HEK293 (cell line): ENCODE results near the gene ADCY3.

Source experiments
- CTCF ChIA-PET: fragments of 350-600 bp; formaldehyde crosslinking; extraction: SDS; loops from one replicate; lab custom pipeline; 2021; ENCODE audit warnings: antibody characterized with exemption; lab: Yijun Ruan, JAX
- POLR2A ChIA-PET: fragments of 300-600 bp; formaldehyde crosslinking; extraction: SDS; loops from one replicate; lab custom pipeline; 2020; ENCODE audit warnings: antibody characterized with exemption, inconsistent platforms; lab: Yijun Ruan, JAX
- H3K27ac ChIP-seq: fragments of 200-500 bp; sonication (Bioruptor generic); 2 replicates; pipeline ENCODE4 v1.5.1; 2014; ENCODE audit warnings: low read depth, low read length, control low read depth, inconsistent platforms; ENCODE audit errors: extremely low read depth
- H3K36me3 ChIP-seq, 2 experiments: fragments of 200-500 bp in 1 of 2; sonication (Bioruptor generic) in 1 of 2; 1 replicate in 1 of 2; 2 replicates in 1 of 2; pipeline ENCODE4 v1.5.1; 2014 to 2017; ENCODE audit warnings: inconsistent platforms in 2 of 2, low read length in 2 of 2; ENCODE audit not compliant: control insufficient read depth in 2 of 2, insufficient read depth in 1 of 2
- H3K4me1 ChIP-seq: fragments of 200-500 bp; sonication (Bioruptor generic); 2 replicates; pipeline ENCODE4 v1.5.1; 2014; ENCODE audit warnings: mild to moderate bottlenecking, low read length, inconsistent platforms; ENCODE audit not compliant: control insufficient read depth, insufficient read depth
- H3K4me3 ChIP-seq: 2 replicates; pipeline ENCODE4 v1.5.1; 2011; ENCODE audit warnings: low read depth, mild to moderate bottlenecking, control low read depth, low read length, moderate library complexity
- H3K9me3 ChIP-seq: fragments of 200-500 bp; sonication (Bioruptor generic); 2 replicates; pipeline ENCODE4 v1.5.1; 2014; ENCODE audit warnings: low read depth, low read length, inconsistent platforms; ENCODE audit not compliant: control insufficient read depth, insufficient read depth
- GLIS2 ChIP-seq: fragments of 450-650 bp; formaldehyde crosslinking; IDR thresholded peaks from 2 replicates; pipeline ENCODE4 v1.5.1; 2016; ENCODE audit warnings: missing biosample characterization, missing genetic modification characterization
- IKZF3 ChIP-seq: fragments of 450-650 bp; IDR thresholded peaks from 2 replicates; pipeline ENCODE4 v1.5.0; 2018; ENCODE audit warnings: missing biosample characterization, mild to moderate bottlenecking, missing genetic modification characterization, moderate library complexity
- SCRT1 ChIP-seq: fragments of 450-650 bp; formaldehyde crosslinking; IDR thresholded peaks from 2 replicates; pipeline ENCODE4 v1.5.1; 2016; ENCODE audit warnings: missing biosample characterization, missing genetic modification characterization, borderline replicate concordance
- ZBTB20 ChIP-seq: fragments of 450-650 bp; formaldehyde crosslinking; IDR thresholded peaks from 2 replicates; pipeline ENCODE4 v1.5.1; 2016; ENCODE audit warnings: missing biosample characterization, missing genetic modification characterization
- ZBTB48 ChIP-seq: fragments of 450-650 bp; formaldehyde crosslinking; IDR thresholded peaks from 2 replicates; pipeline ENCODE4 v1.5.1; 2016; ENCODE audit warnings: missing biosample characterization, missing genetic modification characterization
- ZIC2 ChIP-seq: fragments of 450-650 bp; formaldehyde crosslinking; IDR thresholded peaks from 2 replicates; pipeline ENCODE4 v1.5.1; 2016; ENCODE audit warnings: missing biosample characterization, missing genetic modification characterization
- ZNF114 ChIP-seq: fragments of 450-650 bp; formaldehyde crosslinking; IDR thresholded peaks from 2 replicates; pipeline ENCODE4 v1.5.0; 2017; ENCODE audit warnings: missing biosample characterization, missing genetic modification characterization
- ZNF132 ChIP-seq: fragments of 450-650 bp; formaldehyde crosslinking; IDR thresholded peaks from 2 replicates; pipeline ENCODE4 v1.5.1; 2017; ENCODE audit warnings: missing biosample characterization, missing genetic modification characterization, borderline replicate concordance
- ZNF26 ChIP-seq: fragments of 450-650 bp; formaldehyde crosslinking; IDR thresholded peaks from 2 replicates; pipeline ENCODE4 v1.5.1; 2016; ENCODE audit warnings: missing biosample characterization, missing genetic modification characterization
- ZNF350 ChIP-seq: fragments of 450-650 bp; formaldehyde crosslinking; IDR thresholded peaks from 2 replicates; pipeline ENCODE4 v1.5.0; 2017; ENCODE audit warnings: missing biosample characterization, mild to moderate bottlenecking, missing genetic modification characterization
- ZNF354C ChIP-seq: fragments of 450-650 bp; formaldehyde crosslinking; IDR thresholded peaks from 2 replicates; pipeline ENCODE4 v1.5.1; 2016; ENCODE audit warnings: missing biosample characterization, missing genetic modification characterization, low read depth, borderline replicate concordance
- ZNF366 ChIP-seq: fragments of 450-650 bp; formaldehyde crosslinking; conservative IDR thresholded peaks from 2 replicates; pipeline ENCODE4 v1.5.1; 2016; ENCODE audit warnings: missing biosample characterization, missing genetic modification characterization
- ZNF394 ChIP-seq: fragments of 450-650 bp; formaldehyde crosslinking; IDR thresholded peaks from 2 replicates; pipeline ENCODE4 v1.5.1; 2016; ENCODE audit warnings: missing biosample characterization, missing genetic modification characterization, mild to moderate bottlenecking, moderate library complexity, borderline replicate concordance
- ZNF423 ChIP-seq: fragments of 450-650 bp; formaldehyde crosslinking; IDR thresholded peaks from 2 replicates; pipeline ENCODE4 v1.5.1; 2016; ENCODE audit warnings: missing biosample characterization, missing genetic modification characterization
- ZNF560 ChIP-seq: fragments of 450-650 bp; formaldehyde crosslinking; IDR thresholded peaks from 2 replicates; pipeline ENCODE4 v1.5.1; 2017; ENCODE audit warnings: missing biosample characterization, missing genetic modification characterization, borderline replicate concordance
- ZNF610 ChIP-seq: fragments of 450-650 bp; formaldehyde crosslinking; IDR thresholded peaks from 2 replicates; pipeline ENCODE4 v1.5.1; 2016; ENCODE audit warnings: missing biosample characterization, missing genetic modification characterization, borderline replicate concordance
- ZNF624 ChIP-seq: fragments of 450-650 bp; formaldehyde crosslinking; IDR thresholded peaks from 2 replicates; pipeline ENCODE4 v1.5.1; 2017; ENCODE audit warnings: missing biosample characterization, missing genetic modification characterization
- ZNF654 ChIP-seq: fragments of 450-650 bp; formaldehyde crosslinking; IDR thresholded peaks from 2 replicates; pipeline ENCODE4 v1.5.1; 2016; ENCODE audit warnings: low read depth, missing biosample characterization, missing genetic modification characterization
- TF ChIP-seq, protein P1 (sequence below): fragments of 450-650 bp; formaldehyde crosslinking; IDR thresholded peaks from 2 replicates; pipeline ENCODE4 v1.5.1; 2017; ENCODE audit warnings: missing biosample characterization, missing genetic modification characterization
- TF ChIP-seq, protein P2 (sequence below): fragments of 450-650 bp; formaldehyde crosslinking; IDR thresholded peaks from 2 replicates; pipeline ENCODE4 v1.5.1; 2016; ENCODE audit warnings: missing biosample characterization, missing genetic modification characterization

Gene ADCY3

GRCh38 chr2:24824071-24824588, 95.9 kb downstream of the ADCY3 start:
- CTCF ChIA-PET, result interaction anchor here (0.6 to 1.6 kb wide), 4 partner anchors 27 to 372 kb away, joined by 3 to 8 read pairs (median 6); no protein-coding TSS in a partner anchor
- Histone ChIP-seq H3K27ac (no peak overlapping the region), H3K9me3 (no peaks in the 10 kb centered on the region), H3K4me3 (no peak overlapping the region), H3K4me1 (no peaks in the 10 kb centered on the region), H3K36me3 (peaks cover 10 to 80% of the 10 kb centered on the region in 2 experiments; a peak in 2 of 3 replicates)
- no peak for TF ChIP-seq ZBTB20 (tag by site-specific recombination)
- TF ChIP-seq ZNF114, result no peak
- TF ChIP-seq SCRT1 (tag by site-specific recombination), result no peak
- POLR2A ChIA-PET, result no interaction called here

DNA sequence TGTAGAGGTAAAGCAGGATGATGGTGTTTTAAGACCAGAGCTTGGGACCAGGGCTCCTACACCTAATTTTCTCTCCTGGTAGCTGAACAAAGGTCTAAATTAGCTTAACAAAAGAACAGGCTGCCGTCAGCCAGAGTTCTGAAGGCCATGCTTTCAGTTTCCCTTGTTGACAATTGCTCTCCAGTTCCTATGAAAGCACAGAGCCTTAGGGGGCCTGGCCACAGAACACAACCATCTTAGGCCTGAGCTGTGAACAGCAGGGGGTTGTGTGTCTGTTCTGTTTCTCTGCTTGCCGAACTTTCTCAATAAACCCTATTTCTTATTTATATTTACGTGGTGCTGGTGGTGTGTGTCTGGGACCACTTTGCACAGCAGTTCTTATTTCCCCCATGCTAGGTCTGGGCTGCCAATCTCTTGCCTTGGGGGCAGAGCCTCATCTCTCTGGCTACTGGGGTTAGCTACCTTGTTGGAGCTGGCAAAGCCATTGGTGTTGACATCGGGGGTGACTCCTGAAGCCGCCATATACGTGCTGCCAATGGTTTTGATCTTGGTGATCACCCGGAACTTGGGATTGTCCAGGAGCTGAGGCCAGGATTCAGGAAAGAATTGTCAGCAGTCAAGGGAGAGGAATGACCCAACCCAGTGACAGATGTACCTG, 97.9 kb downstream of the ADCY3 start:
- TF ChIP-seq ZNF394 (tag by site-specific recombination) (no peak), ZNF560 (tag by site-specific recombination) (no peak), ZIC2 (peak; percentile 57), ZNF350 (no peak), ZNF610 (no peak)
- peaks cover 14 to 93% of the 10 kb centered on the region in 2 experiments; a peak in 2 of 3 replicates for H3K36me3 ChIP-seq
- CTCF ChIA-PET, result interaction anchor here (0.9 to 1.4 kb wide), 3 partner anchors 9 to 412 kb away, joined by 3 to 5 read pairs (median 4); no protein-coding TSS in a partner anchor

DNA sequence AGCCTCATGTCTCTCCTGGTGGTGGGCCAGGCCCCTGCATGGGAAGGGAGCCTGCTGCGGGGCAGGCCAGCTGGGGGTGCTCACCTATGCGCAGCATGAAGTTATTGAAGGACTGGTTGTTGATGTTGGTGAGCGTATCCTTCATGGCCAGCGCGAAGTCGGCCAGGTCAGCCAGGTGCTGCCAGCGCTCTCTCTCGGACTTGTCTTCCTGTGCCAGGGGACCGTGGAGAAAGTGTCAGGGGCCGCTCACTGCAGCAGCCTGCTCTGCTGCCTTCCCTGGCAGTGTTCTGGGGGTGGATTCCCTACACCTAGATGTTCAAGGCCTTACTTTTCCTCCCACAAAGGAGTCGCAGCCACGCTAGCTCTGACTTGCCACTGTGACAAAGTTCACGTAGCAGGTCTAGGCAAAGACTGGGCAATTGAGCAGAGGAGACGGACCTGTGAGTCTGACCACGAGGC, 98.6 kb downstream of the ADCY3 start:
- TF ChIP-seq ZNF26 (tag by site-specific recombination) (no peak), ZNF654 (tag by site-specific recombination) (no peak), ZNF624 (tag by site-specific recombination) (no peak), ZBTB48 (0 out of 2 replicates have a peak, but pooled peaks have one; percentile 20)
- TF ChIP-seq, all 188 proteins: peak for 1
- Histone ChIP-seq H3K9me3 (no peaks in the 10 kb centered on the region), H3K36me3 (peaks cover 17 to 94% of the 10 kb centered on the region in 2 experiments), H3K4me3 (no peak overlapping the region), H3K27ac (no peak overlapping the region), H3K4me1 (no peaks in the 10 kb centered on the region)
- CTCF ChIA-PET, result interaction anchor here (0.9 to 1.4 kb wide), 3 partner anchors 8 to 411 kb away, joined by 3 to 5 read pairs (median 4); no protein-coding TSS in a partner anchor
- POLR2A ChIA-PET, result no interaction called here

More for the DNA sequence above, 97.9 kb downstream of the ADCY3 start:
- H3K27ac ChIP-seq, result no peak overlapping the region
- no peaks in the 10 kb centered on the region for H3K9me3 ChIP-seq
- H3K4me1 ChIP-seq, result no peaks in the 10 kb centered on the region
- POLR2A ChIA-PET, result no interaction called here
- no peak overlapping the region for H3K4me3 ChIP-seq

DNA sequence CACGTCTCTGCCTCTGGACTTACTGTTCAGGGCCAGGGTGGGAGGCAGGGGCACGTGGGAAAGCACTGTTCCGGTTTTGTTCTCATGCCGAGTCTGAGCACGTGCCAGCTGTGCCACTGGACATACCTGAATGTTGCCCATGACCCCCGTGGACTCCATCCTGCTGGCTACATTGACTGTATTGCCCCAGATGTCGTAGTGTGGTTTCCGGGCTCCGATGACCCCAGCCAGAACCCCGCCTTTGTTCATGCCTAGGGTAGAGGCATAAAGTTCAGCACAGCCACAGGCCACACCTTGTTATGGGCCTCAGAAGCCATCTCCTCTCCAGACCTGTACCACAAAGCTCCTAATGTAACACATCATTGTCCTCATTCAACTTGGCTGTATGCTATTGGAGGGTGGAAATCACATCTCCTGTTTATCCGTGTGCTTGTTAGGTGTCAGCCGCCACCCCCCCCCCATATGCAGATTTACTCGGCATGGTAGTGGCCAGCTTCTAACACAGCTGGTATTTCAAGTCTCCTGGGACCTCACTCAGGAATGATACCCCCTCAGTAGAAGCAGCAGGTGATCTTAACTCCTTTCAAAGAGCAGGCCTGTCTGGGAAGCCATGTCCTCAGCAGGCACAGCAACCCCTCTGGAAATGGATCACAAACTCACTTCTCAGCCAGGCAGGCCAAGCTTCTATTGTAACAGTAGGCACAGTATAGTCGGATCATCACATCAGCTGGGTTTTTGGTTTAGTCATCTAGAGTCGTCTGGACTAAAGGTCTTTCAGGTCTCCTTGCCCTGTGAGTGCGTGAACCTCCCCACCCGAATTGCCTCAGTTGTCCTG, 99.2 kb downstream of the ADCY3 start:
- no peak overlapping the region for H3K27ac ChIP-seq
- H3K36me3 ChIP-seq, result peaks cover 21 to 94% of the 10 kb centered on the region in 2 experiments
- POLR2A ChIA-PET, result no interaction called here
- no peaks in the 10 kb centered on the region for H3K9me3 ChIP-seq
- CTCF ChIA-PET, result interaction anchor here (0.9 to 1.0 kb wide), 2 partner anchors 8 to 398 kb away, joined by 3 read pairs; no protein-coding TSS in a partner anchor
- H3K4me1 ChIP-seq, result no peaks in the 10 kb centered on the region
- no peak overlapping the region for H3K4me3 ChIP-seq
- TF ChIP-seq GLIS2, result no peak
- TF ChIP-seq, protein P1, sequence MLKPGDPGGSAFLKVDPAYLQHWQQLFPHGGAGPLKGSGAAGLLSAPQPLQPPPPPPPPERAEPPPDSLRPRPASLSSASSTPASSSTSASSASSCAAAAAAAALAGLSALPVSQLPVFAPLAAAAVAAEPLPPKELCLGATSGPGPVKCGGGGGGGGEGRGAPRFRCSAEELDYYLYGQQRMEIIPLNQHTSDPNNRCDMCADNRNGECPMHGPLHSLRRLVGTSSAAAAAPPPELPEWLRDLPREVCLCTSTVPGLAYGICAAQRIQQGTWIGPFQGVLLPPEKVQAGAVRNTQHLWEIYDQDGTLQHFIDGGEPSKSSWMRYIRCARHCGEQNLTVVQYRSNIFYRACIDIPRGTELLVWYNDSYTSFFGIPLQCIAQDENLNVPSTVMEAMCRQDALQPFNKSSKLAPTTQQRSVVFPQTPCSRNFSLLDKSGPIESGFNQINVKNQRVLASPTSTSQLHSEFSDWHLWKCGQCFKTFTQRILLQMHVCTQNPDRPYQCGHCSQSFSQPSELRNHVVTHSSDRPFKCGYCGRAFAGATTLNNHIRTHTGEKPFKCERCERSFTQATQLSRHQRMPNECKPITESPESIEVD (tag by site-specific recombination), result no peak
- TF ChIP-seq, protein P2, sequence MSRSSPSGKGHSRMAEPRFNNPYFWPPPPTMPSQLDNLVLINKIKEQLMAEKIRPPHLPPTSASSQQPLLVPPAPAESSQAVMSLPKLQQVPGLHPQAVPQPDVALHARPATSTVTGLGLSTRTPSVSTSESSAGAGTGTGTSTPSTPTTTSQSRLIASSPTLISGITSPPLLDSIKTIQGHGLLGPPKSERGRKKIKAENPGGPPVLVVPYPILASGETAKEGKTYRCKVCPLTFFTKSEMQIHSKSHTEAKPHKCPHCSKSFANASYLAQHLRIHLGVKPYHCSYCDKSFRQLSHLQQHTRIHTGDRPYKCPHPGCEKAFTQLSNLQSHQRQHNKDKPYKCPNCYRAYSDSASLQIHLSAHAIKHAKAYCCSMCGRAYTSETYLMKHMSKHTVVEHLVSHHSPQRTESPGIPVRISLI, result no peak
- no peak for TF ChIP-seq ZNF354C (tag by site-specific recombination)
- no peak for TF ChIP-seq ZNF132 (tag by site-specific recombination)
- TF ChIP-seq IKZF3 (tag by site-specific recombination), result no peak
- no peak for TF ChIP-seq ZNF423
- TF ChIP-seq ZNF366 (tag by site-specific recombination), result no peak
